HepG2 (cell line): ENCODE measurements around the gene CRY1. TPM values are rescaled to one million over a fixed set of nuclear protein-coding genes. Genes with fewer than 3 reads are reported as not detected.

ENCODE experiments used
- ATAC-seq: fragments of 200-7000 bp; cut with Tn5 transposase; 3 replicates; pipeline ENCODE4 v1.9.1; 2020; ENCODE audit warnings: mild to moderate bottlenecking, moderate library complexity
- BruUV-seq: library from RNA; stranded (reverse); fragments of 400-500 nt; replicated peaks from 2 replicates; lab custom pipeline; 2021; lab: Mats Ljungman, UMichigan
- CTCF ChIA-PET: fragments of 300-600 bp; formaldehyde crosslinking; extraction: SDS; loops from one replicate; lab custom pipeline; 2021; ENCODE audit warnings: low total read pairs, inconsistent platforms, low intra/inter-chr PET ratio; lab: Yijun Ruan, JAX
- POLR2A ChIA-PET: fragments of 350-600 bp; sonication (Branson Sonifier 250); formaldehyde crosslinking; loops from one replicate; lab custom pipeline; 2020; ENCODE audit warnings: antibody characterized with exemption, inconsistent platforms; lab: Yijun Ruan, JAX
- DNase-seq: peaks from one replicate; pipeline ENCODE4 v3.0.0-alpha.2; 2015; ENCODE audit warnings: low spot score
- FAIRE-seq: peaks from 3 replicates; lab custom pipeline; 2011; peaks lifted over from hg19 to GRCh38; lab: Jason Lieb, UNC
- H2AFZ ChIP-seq: one replicate; pipeline ENCODE4 v1.6.1; 2011; ENCODE audit warnings: low read length, inconsistent platforms
- H3K27ac ChIP-seq: fragments of 300-600 bp; 3 replicates; pipeline ENCODE4 v1.8.0; 2011; ENCODE audit warnings: mixed run types, mild to moderate bottlenecking, mixed read lengths, low read length, inconsistent platforms; ENCODE audit not compliant: insufficient read depth; ENCODE audit errors: extremely low read length
- H3K27me3 ChIP-seq, 2 experiments: fragments of 200-600 bp in 1 of 2; 2 replicates in 1 of 2; 3 replicates in 1 of 2; pipeline versions ENCODE4 v1.6.0 to v1.8.0; 2011; ENCODE audit warnings: low read length in 2 of 2, mild to moderate bottlenecking in 2 of 2, moderate library complexity in 2 of 2, inconsistent platforms in 1 of 2; ENCODE audit not compliant: insufficient read depth in 2 of 2, control insufficient read depth in 1 of 2
- H3K36me3 ChIP-seq, 2 experiments: fragments of 200-600 bp in 1 of 2; replicated peaks in 1 of 2; 2 replicates in 1 of 2; 3 replicates in 1 of 2; pipeline versions ENCODE4 v1.5.1 to v1.8.0; 2011; ENCODE audit warnings: low read length in 2 of 2, inconsistent platforms in 1 of 2; ENCODE audit not compliant: insufficient read depth in 2 of 2, control insufficient read depth in 1 of 2
- H3K4me1 ChIP-seq: 2 replicates; pipeline ENCODE4 v1.5.1; 2012; ENCODE audit warnings: low read length, inconsistent platforms; ENCODE audit not compliant: insufficient read depth
- H3K4me2 ChIP-seq: 2 replicates; pipeline ENCODE4 v1.6.0; 2011; ENCODE audit warnings: low read depth, low read length, inconsistent platforms
- H3K4me3 ChIP-seq, 3 experiments: fragments of 200-600 bp in 1 of 3; sonication (generic), shearing (Covaris generic) in 1 of 3; replicated peaks in 1 of 3; 2 replicates each; pipeline ENCODE4 v1.5.1; 2011 to 2016; ENCODE audit warnings: low read length in 3 of 3, inconsistent platforms in 2 of 3, low read depth in 2 of 3, mild to moderate bottlenecking in 2 of 3, control low read depth in 1 of 3, mixed read lengths in 1 of 3; ENCODE audit not compliant: insufficient read depth in 1 of 3
- H3K79me2 ChIP-seq: one replicate; pipeline ENCODE4 v1.6.1; 2011; ENCODE audit warnings: low read length, inconsistent platforms; ENCODE audit not compliant: insufficient read depth
- H3K9ac ChIP-seq: 2 replicates; pipeline ENCODE4 v1.6.0; 2011; ENCODE audit warnings: mild to moderate bottlenecking, low read depth, low read length, inconsistent platforms; ENCODE audit not compliant: insufficient read depth
- H3K9me3 ChIP-seq: 2 replicates; pipeline ENCODE4 v1.5.1; 2012; ENCODE audit warnings: mild to moderate bottlenecking, low read length
- H4K20me1 ChIP-seq: 2 replicates; pipeline ENCODE4 v1.6.0; 2011; ENCODE audit warnings: inconsistent platforms, mild to moderate bottlenecking, low read length, moderate library complexity; ENCODE audit not compliant: insufficient read depth
- CEBPB ChIP-seq: IDR thresholded peaks from 2 replicates; pipeline ENCODE4 v1.6.1; 2011; ENCODE audit warnings: low read depth, low read length, improper control_type of control experiment, borderline replicate concordance
- HOXA5 ChIP-seq: sonication (generic); formaldehyde crosslinking; IDR thresholded peaks from 2 replicates; pipeline ENCODE4 v1.4.0; 2020; ENCODE audit warnings: missing genetic modification reagents
- NFYB ChIP-seq: sonication (generic); formaldehyde crosslinking; IDR thresholded peaks from 2 replicates; pipeline ENCODE4 v1.4.0; 2020; ENCODE audit warnings: missing genetic modification reagents
- RAD21 ChIP-seq: fragments of 450-650 bp; formaldehyde crosslinking; IDR thresholded peaks from 2 replicates; pipeline ENCODE4 v1.5.0; 2020; ENCODE audit warnings: mild to moderate bottlenecking
- SMC3 ChIP-seq: IDR thresholded peaks from 2 replicates; pipeline ENCODE4 v1.6.1; 2011; ENCODE audit warnings: low read length, improper control_type of control experiment
- STAG1 ChIP-seq: sonication (generic); formaldehyde crosslinking; IDR thresholded peaks from 2 replicates; pipeline ENCODE4 v1.4.0; 2020; ENCODE audit warnings: missing genetic modification reagents
- ZNF572 ChIP-seq: sonication (generic); formaldehyde crosslinking; IDR thresholded peaks from 2 replicates; pipeline ENCODE4 v1.5.1; 2020; ENCODE audit warnings: mild to moderate bottlenecking, missing genetic modification reagents
- WGBS: methylation state at CpG from one replicate; pipeline ENCODE4 v1.1.6; 2017; ENCODE audit warnings: low lambda C conversion rate; 5-methylcytosine and 5-hydroxymethylcytosine counted together
- in situ Hi-C: cut with HindIII; loops from 2 replicates; pipeline ENCODE4 v1.10.0; 2017; ENCODE audit warnings: low pct_unique_long_range_greater_than_20kb; ENCODE audit not compliant: extremely low pct_ligation_motif_present
- intact Hi-C: fragments of 100-400 bp; cut with micrococcal nuclease; formaldehyde crosslinking; loops from one replicate; pipeline ENCODE4 v1.10.0; 2022; ENCODE audit not compliant: unreplicated experiment
- polyA plus RNA-seq, 8 experiments: library from polyadenylated mRNA; depleted of rRNA in 3 of 8; stranded (reverse) in 7 of 8; unstranded in 1 of 8; fragments of >200 nt; fragmentation: Illumina TruSeq in 4 of 8; extraction: Trizol in 4 of 8; gene quantifications; 2 replicates each; pipeline versions ENCODE4 v1.2.1 to v1.2.3, GENCODE V29; 2011 to 2016; ENCODE audit warnings: low read depth in 4 of 8, missing spikeins in 1 of 8, mixed read lengths in 1 of 8; ENCODE audit not compliant: insufficient read depth in 1 of 8
- total RNA-seq, 5 experiments: library from RNA; depleted of rRNA; stranded (reverse); fragments of >200 nt; fragmentation: Illumina TruSeq; extraction: Trizol; gene quantifications; 2 replicates each; pipeline ENCODE4 v1.2.3, GENCODE V29; 2016; ENCODE audit warnings: low read depth in 1 of 5
- TF ChIP-seq, protein P1 (sequence below): sonication (generic); formaldehyde crosslinking; IDR thresholded peaks from 2 replicates; pipeline ENCODE4 v1.5.0; 2020; ENCODE audit warnings: mild to moderate bottlenecking, missing genetic modification reagents, moderate library complexity
- TF ChIP-seq, protein P2 (sequence below): sonication (generic); formaldehyde crosslinking; IDR thresholded peaks from 2 replicates; pipeline ENCODE4 v1.4.0; 2020; ENCODE audit warnings: missing genetic modification reagents

CRY1 gene
- total and polyA plus RNA-seq, 2 of the 13 experiments (the other 11 are each of a cell fraction or from before 2014, with no cell fraction given): 11.4 to 13.9 TPM

- Histone ChIP-seq H3K79me2 (no peaks in the 10 kb centered on the region), H3K9me3 (no peaks in the 10 kb centered on the region), H3K27ac (no peak overlapping the region), H3K9ac (no peak overlapping the region), H3K4me3 (no peak overlapping the region), H4K20me1 (no peaks in the 10 kb centered on the region), H3K36me3 (no peaks in the 10 kb centered on the region), H2AFZ (no peak overlapping the region), H3K4me2 (peak overlapping the region; percentile 30), H3K27me3 (no peaks in the 10 kb centered on the region), H3K4me1 (peaks cover 23% of the 10 kb centered on the region)
- intact Hi-C loops: loop anchor here (1.0 to 2.0 kb wide), 3 partner anchors 187 to 475 kb away; a partner anchor contains a TSS
- WGBS: 8% methylated on average over 10 of the region's 10 CpGs
- ChIA-PET CTCF (interaction anchor here (1.6 to 2.5 kb wide), 5 partner anchors 186 to 478 kb away, joined by 7 to 30 read pairs (median 22); a partner anchor contains a TSS), POLR2A (no interaction called here)
- FAIRE-seq (peak; percentile 37), ATAC-seq (peak; percentile 73), DNase-seq (peak; percentile 49)
- in situ Hi-C loops: loop anchor here (5.0 kb wide), 3 partner anchors 185 to 475 kb away; a partner anchor contains a TSS
- peak; percentile 94 for TF ChIP-seq STAG1 (CRISPR knock-in tag)
- TF ChIP-seq HOXA5: 0 out of 2 replicates have a peak, but pooled peaks have one; percentile 42
- TF ChIP-seq SMC3: peak; percentile 80
- TF ChIP-seq CEBPB: no peak
- no peak for TF ChIP-seq ZNF572 (CRISPR knock-in tag)
- TF ChIP-seq, protein P1, sequence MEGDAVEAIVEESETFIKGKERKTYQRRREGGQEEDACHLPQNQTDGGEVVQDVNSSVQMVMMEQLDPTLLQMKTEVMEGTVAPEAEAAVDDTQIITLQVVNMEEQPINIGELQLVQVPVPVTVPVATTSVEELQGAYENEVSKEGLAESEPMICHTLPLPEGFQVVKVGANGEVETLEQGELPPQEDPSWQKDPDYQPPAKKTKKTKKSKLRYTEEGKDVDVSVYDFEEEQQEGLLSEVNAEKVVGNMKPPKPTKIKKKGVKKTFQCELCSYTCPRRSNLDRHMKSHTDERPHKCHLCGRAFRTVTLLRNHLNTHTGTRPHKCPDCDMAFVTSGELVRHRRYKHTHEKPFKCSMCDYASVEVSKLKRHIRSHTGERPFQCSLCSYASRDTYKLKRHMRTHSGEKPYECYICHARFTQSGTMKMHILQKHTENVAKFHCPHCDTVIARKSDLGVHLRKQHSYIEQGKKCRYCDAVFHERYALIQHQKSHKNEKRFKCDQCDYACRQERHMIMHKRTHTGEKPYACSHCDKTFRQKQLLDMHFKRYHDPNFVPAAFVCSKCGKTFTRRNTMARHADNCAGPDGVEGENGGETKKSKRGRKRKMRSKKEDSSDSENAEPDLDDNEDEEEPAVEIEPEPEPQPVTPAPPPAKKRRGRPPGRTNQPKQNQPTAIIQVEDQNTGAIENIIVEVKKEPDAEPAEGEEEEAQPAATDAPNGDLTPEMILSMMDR: peak; percentile 86
- TF ChIP-seq NFYB (CRISPR knock-in tag): no peak
- peak; percentile 75 for TF ChIP-seq RAD21 (CRISPR knock-in tag)
- TF ChIP-seq, protein P2, sequence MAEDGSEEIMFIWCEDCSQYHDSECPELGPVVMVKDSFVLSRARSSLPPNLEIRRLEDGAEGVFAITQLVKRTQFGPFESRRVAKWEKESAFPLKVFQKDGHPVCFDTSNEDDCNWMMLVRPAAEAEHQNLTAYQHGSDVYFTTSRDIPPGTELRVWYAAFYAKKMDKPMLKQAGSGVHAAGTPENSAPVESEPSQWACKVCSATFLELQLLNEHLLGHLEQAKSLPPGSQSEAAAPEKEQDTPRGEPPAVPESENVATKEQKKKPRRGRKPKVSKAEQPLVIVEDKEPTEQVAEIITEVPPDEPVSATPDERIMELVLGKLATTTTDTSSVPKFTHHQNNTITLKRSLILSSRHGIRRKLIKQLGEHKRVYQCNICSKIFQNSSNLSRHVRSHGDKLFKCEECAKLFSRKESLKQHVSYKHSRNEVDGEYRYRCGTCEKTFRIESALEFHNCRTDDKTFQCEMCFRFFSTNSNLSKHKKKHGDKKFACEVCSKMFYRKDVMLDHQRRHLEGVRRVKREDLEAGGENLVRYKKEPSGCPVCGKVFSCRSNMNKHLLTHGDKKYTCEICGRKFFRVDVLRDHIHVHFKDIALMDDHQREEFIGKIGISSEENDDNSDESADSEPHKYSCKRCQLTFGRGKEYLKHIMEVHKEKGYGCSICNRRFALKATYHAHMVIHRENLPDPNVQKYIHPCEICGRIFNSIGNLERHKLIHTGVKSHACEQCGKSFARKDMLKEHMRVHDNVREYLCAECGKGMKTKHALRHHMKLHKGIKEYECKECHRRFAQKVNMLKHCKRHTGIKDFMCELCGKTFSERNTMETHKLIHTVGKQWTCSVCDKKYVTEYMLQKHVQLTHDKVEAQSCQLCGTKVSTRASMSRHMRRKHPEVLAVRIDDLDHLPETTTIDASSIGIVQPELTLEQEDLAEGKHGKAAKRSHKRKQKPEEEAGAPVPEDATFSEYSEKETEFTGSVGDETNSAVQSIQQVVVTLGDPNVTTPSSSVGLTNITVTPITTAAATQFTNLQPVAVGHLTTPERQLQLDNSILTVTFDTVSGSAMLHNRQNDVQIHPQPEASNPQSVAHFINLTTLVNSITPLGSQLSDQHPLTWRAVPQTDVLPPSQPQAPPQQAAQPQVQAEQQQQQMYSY (CRISPR knock-in tag): no peak
- no TSS peak for BruUV-seq
These were observed 38.7 kb upstream of the CRY1 start for GRCh38 chr12:107131832-107132616.
